22Rv1 (cell line): Measurements from ENCODE around the gene CRPPA.
"Not testable (repeated sequence)": the region's sequence is repeated elsewhere in the genome, so short reads cannot be mapped to it uniquely, and the experiment has no call there.

ENCODE experiments used
- H3K27ac ChIP-seq: fragments of 450-650 bp; 2 replicates; pipeline ENCODE4 v1.5.1; 2017
- CTCF ChIP-seq: fragments of 450-650 bp; IDR thresholded peaks from 2 replicates; pipeline ENCODE4 v1.5.1; 2017; ENCODE audit warnings: mild to moderate bottlenecking
- ZFX ChIP-seq: fragments of 450-650 bp; IDR thresholded peaks from 2 replicates; pipeline ENCODE4 v1.6.1; 2017; ENCODE audit warnings: antibody characterized with exemption, borderline replicate concordance

CRPPA gene

GRCh38 chr7:16455591-16455990, 34.3 kb upstream of the CRPPA start:
- no peak for TF ChIP-seq ZFX
- no peak overlapping the region for H3K27ac ChIP-seq

GRCh38 chr7:16450366-16450765, 29.0 kb upstream of the CRPPA start:
- H3K27ac ChIP-seq: no peak overlapping the region
- TF ChIP-seq CTCF (no peak), ZFX (no peak)

- no peak overlapping the region for H3K27ac ChIP-seq
- TF ChIP-seq ZFX (no peak), CTCF (no peak)
These were observed 26.5 kb upstream of the CRPPA start for GRCh38 chr7:16447876-16448275.

- TF ChIP-seq ZFX: no peak
- no peak for TF ChIP-seq CTCF
These were observed 25.2 kb upstream of the CRPPA start for GRCh38 chr7:16446508-16446907.

GRCh38 chr7:16443871-16444270, 22.5 kb upstream of the CRPPA start:
- not testable (repeated sequence) for H3K27ac ChIP-seq

More at GRCh38 chr7:16446508-16446907, 25.2 kb upstream of the CRPPA start:
- no peak overlapping the region for H3K27ac ChIP-seq

- TF ChIP-seq ZFX (no peak), CTCF (no peak)
- H3K27ac ChIP-seq: 0 out of 2 replicates have a peak overlapping the region, but pooled peaks have one; percentile 1
These were observed 17.6 kb upstream of the CRPPA start for GRCh38 chr7:16438988-16439387.

- no peak overlapping the region for H3K27ac ChIP-seq
- TF ChIP-seq ZFX: no peak
- TF ChIP-seq CTCF: no peak
These were observed 15.0 kb upstream of the CRPPA start for GRCh38 chr7:16436306-16436705.

GRCh38 chr7:16433568-16434122, 12.3 kb upstream of the CRPPA start:
- no peak for TF ChIP-seq ZFX
- no peak for TF ChIP-seq CTCF
- H3K27ac ChIP-seq: no peak overlapping the region

GRCh38 chr7:16432425-16432731, 11.0 kb upstream of the CRPPA start:
- H3K27ac ChIP-seq: no peak overlapping the region
- no peak for TF ChIP-seq ZFX
- peak; percentile 57 for TF ChIP-seq CTCF
